Heart right ventricle (tissue), 16 donors: ENCODE measurements around the gene LHFPL3. TPM values are rescaled to one million over a fixed set of nuclear protein-coding genes. Genes with fewer than 3 reads are reported as not detected.
A peak's percentile ranks its signal among the peaks of the same experiment; 100 is the strongest.

Source experiments
- ATAC-seq, 8 donors: fragments of 200-7000 bp; cut with Tn5 transposase; one replicate each; pipeline ENCODE4 v1.9.1; 2020; ENCODE audit warnings: mild to moderate bottlenecking in 8 of 8, moderate library complexity in 8 of 8, moderate number of reproducible peaks in 1 of 8
- DNase-seq, 2 donors: peaks; one replicate each; pipeline ENCODE4 v3.0.0-alpha.2; 2020
- H3K27ac ChIP-seq, 10 donors: fragments of 200-600 bp; sonication (generic) in 2 of 10; one replicate each; pipeline versions ENCODE4 v1.5.0 to v1.8.0; 2020 to 2022; ENCODE audit warnings: mild to moderate bottlenecking in 3 of 10
- H3K27me3 ChIP-seq, 7 donors: fragments of 200-600 bp; one replicate each; pipeline ENCODE4 v1.8.0; 2021 to 2022; ENCODE audit warnings: mild to moderate bottlenecking in 2 of 7
- H3K36me3 ChIP-seq, 9 donors: fragments of 200-600 bp; sonication (generic) in 1 of 9; one replicate each; pipeline versions ENCODE4 v1.5.0 to v1.8.0; 2020 to 2022; ENCODE audit warnings: mild to moderate bottlenecking in 2 of 9
- H3K4me1 ChIP-seq, 9 donors: fragments of 200-600 bp; sonication (generic) in 1 of 9; one replicate each; pipeline versions ENCODE4 v1.5.0 to v1.8.0; 2020 to 2022; ENCODE audit warnings: mild to moderate bottlenecking in 4 of 9
- H3K4me3 ChIP-seq, 10 donors: fragments of 200-600 bp; sonication (generic) in 2 of 10; one replicate each; pipeline versions ENCODE4 v1.5.0 to v1.8.0; 2020 to 2022; ENCODE audit warnings: mild to moderate bottlenecking in 7 of 10, moderate library complexity in 2 of 10
- H3K9me3 ChIP-seq, 11 donors: fragments of 200-600 bp in 10 of 11; sonication (generic) in 2 of 11; one replicate each; pipeline versions ENCODE4 v1.5.0 to v1.8.0; 2013 to 2022; ENCODE audit warnings: mild to moderate bottlenecking in 2 of 11, control low read depth in 1 of 11, moderate library complexity in 1 of 11
- WGBS, 2 donors: extraction: QIAGEN DNeasy Blood & Tissue Kit; methylation state at CpG; one replicate each; pipeline ENCODE4 v1.1.7; 2013; ENCODE audit warnings: inconsistent platforms in 1 of 2; 5-methylcytosine and 5-hydroxymethylcytosine counted together
- intact Hi-C, 10 donors: fragments of 100-400 bp; cut with DNase I; formaldehyde crosslinking; loops; one replicate each; pipeline versions ENCODE4 v1.11.1 to v1.14.2; 2022
- polyA plus RNA-seq, 2 donors: library from polyadenylated mRNA; stranded (reverse); fragments of 200-250 nt; gene quantifications; one replicate each; pipeline ENCODE4 v1.2.3, GENCODE V29; 2013
- total RNA-seq, 10 donors: library from RNA; stranded (reverse); fragmentation: NEBNext Ultra II Directional in 3 of 10; extraction: Animal tissue kit (Norgen Biotek cat#: 25700) in 3 of 10; gene quantifications; one replicate each; pipeline versions ENCODE4 v1.2.1 to v1.2.4, GENCODE V29; 2021 to 2023
- TF ChIP-seq, protein P1 (sequence below), 9 donors: fragments of 200-600 bp; sonication (generic) in 2 of 9; IDR thresholded peaks; one replicate each; pipeline versions ENCODE4 v1.5.0 to v1.8.0; 2021 to 2022; ENCODE audit warnings: antibody characterized with exemption in 9 of 9, mild to moderate bottlenecking in 5 of 9, moderate library complexity in 1 of 9
- donor health status: Arrhythmogenic right ventricular cardiomyopathy.
- donor health status: ischemic (EF 13 %, LVEDD 7.1; RV severe dilation, severe dysfunction).
- donor health status: healthy with polysubstance abuse.
- donor health status: DM: no; HTN: yes; CAD: no.
- donor health status: DM: no; HTN: no; CAD: no.
- donor health status: ischemic (EF 25% LVEDD 6.9; RV normal size, moderate dysfunction).
- donor health status: ischemic (EF 25% LVEDD 5.7; RV mildly dilated, moderate dysfunction).
- donor health status: healthy.
- donor health status: DM: yes; HTN: yes; CAD: no.
- donor health status: Ischemic cardiomyopathy.
- donor health status: ischemic (EF 35%, LVEDD 5.7; RV mildly dilated, moderate dysfunction).
- donor health status: nonischemic (EF 11% LVEDD 7.7; RV severe dilation, severe dysfunction).
- donor health status: DM: yes; HTN: yes; CAD: no.
- donor health status: PGD.
- donor health status: ischemic (EF 29% LVEDD 5.4; RV normal size, mild dysfunction).
- donor health status: nonischemic (EF 23%, LVEDD 6.1; RV moderate dilation, normal function).

LHFPL3 gene
- total and polyA plus RNA-seq, 12 donors = not detected

DNA sequence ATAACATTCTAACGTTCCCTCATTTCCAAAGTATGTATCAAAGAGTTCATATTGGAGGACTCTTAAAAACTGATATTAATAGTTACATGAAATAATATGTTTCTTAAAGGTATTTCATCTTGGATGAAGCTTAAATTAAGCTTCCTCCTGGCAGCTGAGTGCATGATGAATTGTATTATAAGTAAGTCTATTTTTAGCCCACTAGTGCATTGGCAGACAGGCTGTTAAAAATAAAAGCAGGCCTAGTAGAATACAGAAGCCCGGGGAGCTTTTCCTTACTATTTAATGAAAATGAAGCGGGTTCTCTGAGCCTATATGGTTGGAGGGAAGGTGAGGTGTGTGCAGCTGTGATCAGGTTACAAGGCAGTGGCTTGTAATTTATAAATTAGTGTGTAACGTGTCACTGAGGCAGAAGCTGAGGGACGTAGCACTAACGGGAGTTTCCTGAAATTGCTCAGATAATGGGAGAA, 554.9 kb downstream of the LHFPL3 start:
- ATAC-seq (peak in 7 of 8 donors; percentile 56 to 92 (median 82)), DNase-seq (no peak)
- Histone ChIP-seq H3K27ac (peak overlapping the region; percentile 26 to 90 (median 80)), H3K27me3 (no peaks in the 10 kb centered on the region), H3K4me1 (peaks cover 3 to 20% (median 12%) of the 10 kb centered on the region in 9 donors), H3K4me3 (peak overlapping the region in 1 of 10 donors; percentile 27), H3K36me3 (no peaks in the 10 kb centered on the region), H3K9me3 (peaks cover 0 to 16% (median 6%) of the 10 kb centered on the region in 11 donors)
- TF ChIP-seq, protein P1, sequence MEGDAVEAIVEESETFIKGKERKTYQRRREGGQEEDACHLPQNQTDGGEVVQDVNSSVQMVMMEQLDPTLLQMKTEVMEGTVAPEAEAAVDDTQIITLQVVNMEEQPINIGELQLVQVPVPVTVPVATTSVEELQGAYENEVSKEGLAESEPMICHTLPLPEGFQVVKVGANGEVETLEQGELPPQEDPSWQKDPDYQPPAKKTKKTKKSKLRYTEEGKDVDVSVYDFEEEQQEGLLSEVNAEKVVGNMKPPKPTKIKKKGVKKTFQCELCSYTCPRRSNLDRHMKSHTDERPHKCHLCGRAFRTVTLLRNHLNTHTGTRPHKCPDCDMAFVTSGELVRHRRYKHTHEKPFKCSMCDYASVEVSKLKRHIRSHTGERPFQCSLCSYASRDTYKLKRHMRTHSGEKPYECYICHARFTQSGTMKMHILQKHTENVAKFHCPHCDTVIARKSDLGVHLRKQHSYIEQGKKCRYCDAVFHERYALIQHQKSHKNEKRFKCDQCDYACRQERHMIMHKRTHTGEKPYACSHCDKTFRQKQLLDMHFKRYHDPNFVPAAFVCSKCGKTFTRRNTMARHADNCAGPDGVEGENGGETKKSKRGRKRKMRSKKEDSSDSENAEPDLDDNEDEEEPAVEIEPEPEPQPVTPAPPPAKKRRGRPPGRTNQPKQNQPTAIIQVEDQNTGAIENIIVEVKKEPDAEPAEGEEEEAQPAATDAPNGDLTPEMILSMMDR (IDR thresholded peaks at IDR 0.05) = no peak
- WGBS, 2 donors = 17 to 21% methylated on average over 6 of the region's 6 CpGs
- intact Hi-C loops = loop anchor here in 8 of 10 donors (1.0 to 5.0 kb wide), 4 partner anchors 34 to 36 kb away; no protein-coding TSS in a partner anchor

DNA sequence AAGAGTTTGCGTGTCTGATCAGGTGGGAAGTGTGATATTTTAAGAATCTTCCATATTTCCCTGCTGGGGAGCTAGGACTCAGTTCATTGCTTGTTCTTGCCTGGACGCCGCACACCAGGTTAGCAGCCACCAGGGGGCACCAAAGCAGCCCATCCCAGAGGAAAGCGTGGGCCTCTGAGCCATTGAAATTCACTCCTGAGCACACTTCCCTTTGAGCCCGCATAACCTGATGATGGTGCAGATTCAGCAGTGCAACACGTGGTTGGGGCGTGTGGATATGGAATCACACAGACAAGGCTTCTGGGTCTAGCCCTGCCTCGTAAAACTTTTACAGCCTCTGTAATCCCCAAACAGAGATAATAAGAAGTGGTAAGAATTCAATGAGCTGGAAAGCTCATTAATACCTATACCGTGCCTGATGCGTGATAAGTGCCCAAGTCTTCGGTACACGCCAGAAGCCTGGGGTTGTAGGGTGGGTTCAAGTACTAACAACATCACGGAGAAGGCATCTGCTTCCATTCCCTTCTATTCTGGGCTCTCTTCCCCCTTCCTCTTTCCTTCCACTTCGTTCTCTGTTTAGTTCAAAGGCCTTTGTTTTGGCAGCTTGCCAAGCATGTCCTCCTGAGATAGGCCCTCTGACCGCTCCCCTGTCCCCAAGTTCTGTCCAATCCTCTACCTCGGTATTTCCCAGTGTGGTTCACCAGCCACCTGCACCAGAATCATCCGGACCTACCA, 555.5 kb downstream of the LHFPL3 start:
- peak; percentile 88 to 91 for DNase-seq
- WGBS, 2 donors = 13 to 15% methylated on average over 17 of the region's 17 CpGs
- peaks cover 0 to 16% (median 6%) of the 10 kb centered on the region in 11 donors for H3K9me3 ChIP-seq
- intact Hi-C loops = loop anchor here in 9 of 10 donors (1.0 to 5.0 kb wide), 4 partner anchors 33 to 35 kb away; no protein-coding TSS in a partner anchor
- H3K27ac ChIP-seq = peak overlapping the region; percentile 26 to 90 (median 80)
- peak; percentile 95 to 99 (median 98) for ATAC-seq
- H3K4me3 ChIP-seq = peak overlapping the region in 4 of 10 donors; percentile 4 to 27 (median 24)
- no peaks in the 10 kb centered on the region for H3K36me3 ChIP-seq
- H3K4me1 ChIP-seq = peaks cover 3 to 20% (median 12%) of the 10 kb centered on the region in 9 donors
- no peaks in the 10 kb centered on the region for H3K27me3 ChIP-seq
- TF ChIP-seq, protein P1 (IDR thresholded peaks at IDR 0.05) = peak; percentile 87 to 97 (median 95)

DNA sequence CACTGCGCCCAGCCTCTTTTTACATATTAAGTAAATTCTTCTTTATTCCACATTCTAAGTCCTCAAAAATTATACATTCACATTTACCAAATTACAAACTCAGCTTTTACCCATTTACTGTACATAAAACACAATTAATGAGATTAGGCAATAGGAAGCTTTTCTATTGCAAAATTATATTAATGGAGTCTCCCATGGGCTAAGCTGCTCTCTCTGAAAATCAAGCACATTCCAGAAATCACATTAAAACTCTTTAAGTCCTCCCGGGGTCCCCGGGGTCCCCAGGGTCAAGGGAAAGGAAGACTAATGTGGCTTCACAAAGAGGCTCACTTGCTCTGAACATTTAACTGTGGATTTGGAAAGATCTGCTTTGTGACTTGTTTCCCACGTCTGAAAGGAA, 558.2 kb downstream of the LHFPL3 start:
- no peaks in the 10 kb centered on the region for H3K36me3 ChIP-seq
- H3K27me3 ChIP-seq = no peaks in the 10 kb centered on the region
- intact Hi-C loops = no loop called here
- H3K4me3 ChIP-seq = no peak overlapping the region
- TF ChIP-seq, protein P1 (IDR thresholded peaks at IDR 0.05) = no peak
- 68 to 78% methylated on average over 4 of the region's 4 CpGs for WGBS, 2 donors
- H3K4me1 ChIP-seq = peaks cover 3 to 20% (median 12%) of the 10 kb centered on the region in 9 donors
- no peaks in the 10 kb centered on the region for H3K9me3 ChIP-seq
- DNase-seq (no peak), ATAC-seq (no peak)
- no peak overlapping the region for H3K27ac ChIP-seq

DNA sequence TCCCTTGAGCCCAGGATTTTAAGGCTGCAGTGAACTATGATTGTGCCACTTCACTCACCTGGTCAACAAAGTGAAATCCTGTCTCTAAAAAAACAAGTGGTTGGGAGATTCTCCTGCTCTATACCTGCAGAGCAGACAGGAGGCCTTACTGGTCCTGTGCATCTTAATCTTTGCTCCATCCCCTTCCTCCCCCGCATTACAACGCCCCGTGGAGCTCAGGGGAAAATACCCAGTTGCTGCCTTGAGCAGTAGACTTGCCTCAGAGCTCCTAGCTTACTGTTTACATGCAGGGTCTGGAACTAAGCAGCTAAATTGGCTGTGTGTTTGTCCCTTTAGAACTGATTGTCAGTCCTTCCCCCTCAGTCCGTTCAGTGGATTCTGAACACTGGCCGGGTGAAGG, 561.8 kb downstream of the LHFPL3 start:
- intact Hi-C loops = no loop called here
- TF ChIP-seq, protein P1 (IDR thresholded peaks at IDR 0.05) = no peak
- H3K4me3 ChIP-seq = no peak overlapping the region
- ATAC-seq (no peak), DNase-seq (no peak)
- H3K27me3 ChIP-seq = no peaks in the 10 kb centered on the region
- H3K36me3 ChIP-seq = no peaks in the 10 kb centered on the region
- H3K9me3 ChIP-seq = no peaks in the 10 kb centered on the region
- no peak overlapping the region for H3K27ac ChIP-seq
- WGBS, 2 donors = 77 to 82% methylated on average over 5 of the region's 5 CpGs
- H3K4me1 ChIP-seq = no peaks in the 10 kb centered on the region
